Naive thymus-derived CD4-positive, alpha-beta T cell (primary cell): ENCODE results near the gene PEX5L. TPM values are rescaled to one million over a fixed set of nuclear protein-coding genes. Genes with fewer than 3 reads are reported as not detected.

ENCODE experiments used
- ATAC-seq: fragments of 150-1000 bp; cut with Tn5 transposase; 2 replicates; pipeline ENCODE4 v1.10.0; 2021; ENCODE audit warnings: mild to moderate bottlenecking, moderate library complexity
- CTCF ChIA-PET: fragments of 350-600 bp; sonication (Branson Sonifier 250); formaldehyde crosslinking; loops from one replicate; lab custom pipeline; 2021; ENCODE audit warnings: antibody characterized with exemption; lab: Charles Lee
- POLR2A ChIA-PET: fragments of 350-600 bp; sonication (Branson Sonifier 250); formaldehyde crosslinking; loops from one replicate; lab custom pipeline; 2021; ENCODE audit warnings: antibody characterized with exemption, inconsistent platforms; lab: Charles Lee
- DNase-seq, 9 donors: peaks; one replicate each; pipeline versions ENCODE4 v3.0.0 to v3.0.0-alpha.2; 2020 to 2022; ENCODE audit warnings: mixed read lengths in 1 of 9
- H3K27ac ChIP-seq: one replicate; pipeline ENCODE4 v1.7.0; 2013; ENCODE audit warnings: mild to moderate bottlenecking, low read depth, low read length, moderate library complexity
- H3K27me3 ChIP-seq, 2 donors: one replicate each; pipeline ENCODE4 v1.7.0; 2013; ENCODE audit warnings: low read length in 2 of 2, mild to moderate bottlenecking in 2 of 2, moderate library complexity in 2 of 2; ENCODE audit not compliant: control insufficient read depth in 2 of 2, insufficient read depth in 2 of 2
- H3K36me3 ChIP-seq, 3 experiments: 1 replicate in 2 of 3; 2 replicates in 1 of 3; pipeline ENCODE4 v1.7.0; 2013; ENCODE audit warnings: low read length in 3 of 3, mild to moderate bottlenecking in 3 of 3, moderate library complexity in 1 of 3; ENCODE audit not compliant: insufficient read depth in 3 of 3, control insufficient read depth in 2 of 3
- H3K4me1 ChIP-seq, 2 donors: one replicate each; pipeline ENCODE4 v1.7.0; 2013; ENCODE audit warnings: low read length in 2 of 2, mild to moderate bottlenecking in 2 of 2, moderate library complexity in 1 of 2; ENCODE audit not compliant: control insufficient read depth in 2 of 2, insufficient read depth in 2 of 2
- H3K4me3 ChIP-seq: 2 replicates; pipeline ENCODE4 v1.7.0; 2013; ENCODE audit warnings: mild to moderate bottlenecking, low read length
- H3K9me3 ChIP-seq, 3 experiments: 1 replicate in 2 of 3; 2 replicates in 1 of 3; pipeline ENCODE4 v1.7.0; 2013; ENCODE audit warnings: low read length in 3 of 3; ENCODE audit not compliant: control insufficient read depth in 2 of 3
- H3K27ac Mint-ChIP-seq, 9 donors: one replicate each; pipeline ENCODE4 v1.8.0; 2020 to 2022; ENCODE audit warnings: mixed read lengths in 9 of 9, mild to moderate bottlenecking in 8 of 9, moderate library complexity in 5 of 9, inconsistent platforms in 2 of 9
- H3K27me3 Mint-ChIP-seq, 5 donors: one replicate each; pipeline ENCODE4 v1.8.0; 2021 to 2022; ENCODE audit warnings: mixed read lengths in 5 of 5, mild to moderate bottlenecking in 1 of 5
- H3K36me3 Mint-ChIP-seq, 5 donors: one replicate each; pipeline ENCODE4 v1.8.0; 2020 to 2022; ENCODE audit warnings: mixed read lengths in 5 of 5, mild to moderate bottlenecking in 3 of 5, inconsistent platforms in 1 of 5
- H3K4me1 Mint-ChIP-seq, 7 donors: one replicate each; pipeline ENCODE4 v1.8.0; 2020 to 2022; ENCODE audit warnings: mixed read lengths in 7 of 7, mild to moderate bottlenecking in 3 of 7, inconsistent platforms in 1 of 7
- H3K4me3 Mint-ChIP-seq, 10 donors: one replicate each; pipeline ENCODE4 v1.8.0; 2020 to 2022; ENCODE audit warnings: mild to moderate bottlenecking in 10 of 10, mixed read lengths in 10 of 10, moderate library complexity in 6 of 10, inconsistent platforms in 2 of 10
- H3K9me3 Mint-ChIP-seq, 11 donors: one replicate each; pipeline ENCODE4 v1.8.0; 2020 to 2022; ENCODE audit warnings: mixed read lengths in 11 of 11, mild to moderate bottlenecking in 4 of 11, inconsistent platforms in 1 of 11, moderate library complexity in 1 of 11
- intact Hi-C, 2 donors: fragments of 100-400 bp; cut with micrococcal nuclease; formaldehyde crosslinking; loops; one replicate each; pipeline ENCODE4 v1.15.1; 2023
- polyA plus RNA-seq, 2 donors: library from polyadenylated mRNA; unstranded; fragments of 300-500 nt; fragmentation: Illumina TruSeq; gene quantifications; one replicate each; pipeline ENCODE4 v1.2.3, GENCODE V29; 2021
- total RNA-seq, 6 experiments: library from RNA in 5 of 6; stranded (reverse) in 5 of 6; gene quantifications; 1 replicate in 5 of 6; 2 replicates in 1 of 6; pipeline ENCODE4 v1.2.3 and lab custom pipeline; 2021 to 2026

The PEX5L gene
- total and polyA plus RNA-seq, 7 experiments from 2014 or later: 0.08 to 0.46 TPM; not detected in 5

- no peak overlapping the region for H3K27ac ChIP-seq
- no peaks in the 10 kb centered on the region for H3K27me3 ChIP-seq
- intact Hi-C loops: no loop called here
- H3K9me3 Mint-ChIP-seq: peaks cover 0 to 9% (median 4%) of the 10 kb centered on the region in 11 donors
- peaks cover 8 to 78% (median 64%) of the 10 kb centered on the region in 5 donors for H3K36me3 Mint-ChIP-seq
- H3K4me3 Mint-ChIP-seq: no peak overlapping the region
- no peaks in the 10 kb centered on the region for H3K4me1 ChIP-seq
- no peaks in the 10 kb centered on the region for H3K27me3 Mint-ChIP-seq
- ChIA-PET POLR2A (no interaction called here), CTCF (no interaction called here)
- ATAC-seq (no peak), DNase-seq (no peak)
- peaks cover 0 to 9% (median 0%) of the 10 kb centered on the region in 3 experiments for H3K36me3 ChIP-seq
- H3K9me3 ChIP-seq: no peaks in the 10 kb centered on the region
- no peak overlapping the region for H3K4me3 ChIP-seq
- H3K27ac Mint-ChIP-seq: no peak overlapping the region
- H3K4me1 Mint-ChIP-seq: no peaks in the 10 kb centered on the region
Measured at GRCh38 chr3:179775416-179776122, 261.2 kb downstream of the PEX5L start.

GRCh38 chr3:179772297-179772696 is 264.4 kb downstream of the PEX5L start:
- H3K4me1 ChIP-seq: no peaks in the 10 kb centered on the region
- intact Hi-C loops: no loop called here
- H3K9me3 Mint-ChIP-seq: peaks cover 0 to 6% (median 0%) of the 10 kb centered on the region in 11 donors
- no peaks in the 10 kb centered on the region for H3K9me3 ChIP-seq
- no peaks in the 10 kb centered on the region for H3K27me3 Mint-ChIP-seq
- no peaks in the 10 kb centered on the region for H3K27me3 ChIP-seq
- H3K4me3 Mint-ChIP-seq: no peak overlapping the region
- peaks cover 0 to 3% (median 0%) of the 10 kb centered on the region in 7 donors for H3K4me1 Mint-ChIP-seq
- peaks cover 0 to 16% (median 0%) of the 10 kb centered on the region in 3 experiments for H3K36me3 ChIP-seq
- H3K27ac Mint-ChIP-seq: peak overlapping the region in 1 of 9 donors; percentile 46
- CTCF ChIA-PET: no interaction called here
- POLR2A ChIA-PET: no interaction called here
- no peak for ATAC-seq
- H3K4me3 ChIP-seq: no peak overlapping the region
- H3K27ac ChIP-seq: no peak overlapping the region
- DNase-seq: no peak
- peaks cover 3 to 69% (median 49%) of the 10 kb centered on the region in 5 donors for H3K36me3 Mint-ChIP-seq

GRCh38 chr3:179771797-179772196 is 264.9 kb downstream of the PEX5L start:
- intact Hi-C loops: no loop called here
- H3K9me3 Mint-ChIP-seq: peaks cover 0 to 4% (median 0%) of the 10 kb centered on the region in 11 donors
- no peaks in the 10 kb centered on the region for H3K9me3 ChIP-seq
- ATAC-seq: no peak
- H3K36me3 ChIP-seq: peaks cover 0 to 20% (median 0%) of the 10 kb centered on the region in 3 experiments
- no peak overlapping the region for H3K27ac ChIP-seq
- no peak overlapping the region for H3K27ac Mint-ChIP-seq
- POLR2A ChIA-PET: no interaction called here
- H3K36me3 Mint-ChIP-seq: peaks cover 5 to 72% (median 49%) of the 10 kb centered on the region in 5 donors
- DNase-seq: no peak
- H3K4me1 ChIP-seq: no peaks in the 10 kb centered on the region
- H3K4me3 Mint-ChIP-seq: no peak overlapping the region
- no peaks in the 10 kb centered on the region for H3K27me3 Mint-ChIP-seq
- H3K4me3 ChIP-seq: no peak overlapping the region
- CTCF ChIA-PET: no interaction called here
- no peaks in the 10 kb centered on the region for H3K27me3 ChIP-seq
- peaks cover 0 to 3% (median 0%) of the 10 kb centered on the region in 7 donors for H3K4me1 Mint-ChIP-seq

GRCh38 chr3:179769411-179770247 is 267.1 kb downstream of the PEX5L start:
- peaks cover 8 to 77% (median 50%) of the 10 kb centered on the region in 5 donors for H3K36me3 Mint-ChIP-seq
- no peak for ATAC-seq

GRCh38 chr3:179768080-179768479 is 268.7 kb downstream of the PEX5L start:
- Mint-ChIP-seq H3K27me3 (no peaks in the 10 kb centered on the region), H3K4me3 (no peak overlapping the region), H3K9me3 (no peaks in the 10 kb centered on the region), H3K27ac (peak overlapping the region in 1 of 9 donors; percentile 41), H3K36me3 (peaks cover 7 to 73% (median 37%) of the 10 kb centered on the region in 5 donors), H3K4me1 (peaks cover 0 to 3% (median 0%) of the 10 kb centered on the region in 7 donors)
- POLR2A ChIA-PET: no interaction called here
- no peaks in the 10 kb centered on the region for H3K9me3 ChIP-seq
- no peak overlapping the region for H3K4me3 ChIP-seq
- no peak overlapping the region for H3K27ac ChIP-seq
- intact Hi-C loops: no loop called here
- DNase-seq (no peak), ATAC-seq (no peak)
- H3K36me3 ChIP-seq: peaks cover 0 to 29% (median 0%) of the 10 kb centered on the region in 3 experiments
- CTCF ChIA-PET: no interaction called here
- no peaks in the 10 kb centered on the region for H3K27me3 ChIP-seq
- H3K4me1 ChIP-seq: no peaks in the 10 kb centered on the region

More at GRCh38 chr3:179769411-179770247, 267.1 kb downstream of the PEX5L start:
- Histone ChIP-seq H3K36me3 (peaks cover 0 to 35% (median 0%) of the 10 kb centered on the region in 3 experiments), H3K4me1 (no peaks in the 10 kb centered on the region), H3K27me3 (no peaks in the 10 kb centered on the region), H3K4me3 (no peak overlapping the region), H3K9me3 (no peaks in the 10 kb centered on the region), H3K27ac (no peak overlapping the region)
- Mint-ChIP-seq H3K4me3 (no peak overlapping the region), H3K4me1 (peaks cover 0 to 3% (median 0%) of the 10 kb centered on the region in 7 donors), H3K27ac (peak overlapping the region in 1 of 9 donors; percentile 24), H3K9me3 (peaks cover 0 to 4% (median 0%) of the 10 kb centered on the region in 11 donors), H3K27me3 (no peaks in the 10 kb centered on the region)
- intact Hi-C loops: no loop called here
- ChIA-PET POLR2A (no interaction called here), CTCF (no interaction called here)
- DNase-seq: no peak

- H3K27ac ChIP-seq: no peak overlapping the region
- ATAC-seq (no peak), DNase-seq (no peak)
- no peaks in the 10 kb centered on the region for H3K9me3 Mint-ChIP-seq
- peaks cover 0 to 3% (median 0%) of the 10 kb centered on the region in 7 donors for H3K4me1 Mint-ChIP-seq
- H3K27me3 Mint-ChIP-seq: no peaks in the 10 kb centered on the region
- H3K36me3 ChIP-seq: peaks cover 0 to 29% (median 0%) of the 10 kb centered on the region in 3 experiments
- no peak overlapping the region for H3K4me3 ChIP-seq
- H3K27ac Mint-ChIP-seq: no peak overlapping the region
- no peaks in the 10 kb centered on the region for H3K4me1 ChIP-seq
- no peaks in the 10 kb centered on the region for H3K9me3 ChIP-seq
- H3K36me3 Mint-ChIP-seq: peaks cover 10 to 70% (median 36%) of the 10 kb centered on the region in 5 donors
- intact Hi-C loops: no loop called here
- no peak overlapping the region for H3K4me3 Mint-ChIP-seq
- ChIA-PET CTCF (no interaction called here), POLR2A (no interaction called here)
- H3K27me3 ChIP-seq: no peaks in the 10 kb centered on the region
Measured at GRCh38 chr3:179766416-179767133, 270.2 kb downstream of the PEX5L start.
